ENCODE data around the gene HSPA14. TPM values are rescaled to one million over a fixed set of nuclear protein-coding genes. Genes with fewer than 3 reads are reported as not detected.

The HSPA14 gene
- total and polyA plus RNA-seq, 2 of the 8 experiments (the other 6 are each of a cell fraction or from before 2014, with no cell fraction given): 20.5 to 36.4 TPM

DNA sequence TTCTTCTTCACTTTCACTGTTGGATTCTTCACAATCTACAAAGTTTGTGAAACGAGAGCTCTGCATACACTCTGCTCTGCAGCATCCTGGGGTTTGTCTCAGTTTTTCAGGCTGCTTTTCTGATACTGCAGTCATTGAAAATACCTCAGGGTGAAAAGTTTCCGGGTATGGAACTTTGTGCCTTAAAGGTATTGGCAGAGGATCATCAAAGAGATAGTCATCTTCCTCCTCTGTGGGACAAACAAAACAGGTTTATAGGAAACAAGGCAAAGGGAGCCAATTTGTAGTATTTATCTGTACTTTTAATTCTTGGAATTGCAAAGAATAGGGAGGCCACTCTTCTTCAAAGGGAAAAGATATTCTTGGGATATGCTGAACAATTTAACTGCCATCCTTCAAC, 71.0 kb downstream of the HSPA14 start (continued):
- no peak for TF ChIP-seq PHF8 (conservative IDR thresholded peaks at IDR 0.05; ENCODE audit: low read depth, low read length)

All from H1 (cell line).